ENCODE results near the gene FKBP10. TPM values are rescaled to one million over a fixed set of nuclear protein-coding genes. Genes with fewer than 3 reads are reported as not detected.

Gene FKBP10
- total RNA-seq, 2 experiments from 2014 or later, result 1.7 to 2.1 TPM

DNA sequence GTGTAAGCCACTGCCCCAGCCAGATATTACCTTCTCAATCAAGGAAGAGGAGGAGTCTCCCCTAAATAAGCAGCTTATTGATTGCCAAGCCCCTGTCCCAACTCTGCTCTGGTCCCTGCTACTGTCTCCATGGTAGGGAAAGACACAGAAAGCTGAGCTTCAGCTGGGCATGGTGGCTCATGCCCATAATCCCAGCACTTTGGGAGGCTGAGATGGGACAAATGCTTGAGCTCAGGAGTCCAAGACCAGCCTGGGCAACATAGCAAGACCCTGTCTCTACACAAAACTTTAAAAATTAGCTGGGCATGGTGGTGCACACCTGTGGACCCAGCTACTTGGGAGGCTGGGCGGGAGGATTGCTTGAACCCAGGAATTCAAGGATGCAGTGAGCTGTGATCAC is 32.9 kb upstream of the FKBP10 start:
- CTCF ChIA-PET, result interaction anchor here (0.7 to 1.0 kb wide), 2 partner anchors 9 to 19 kb away, joined by 3 read pairs; no protein-coding TSS in a partner anchor
- POLR2A ChIA-PET, result no interaction called here

DNA sequence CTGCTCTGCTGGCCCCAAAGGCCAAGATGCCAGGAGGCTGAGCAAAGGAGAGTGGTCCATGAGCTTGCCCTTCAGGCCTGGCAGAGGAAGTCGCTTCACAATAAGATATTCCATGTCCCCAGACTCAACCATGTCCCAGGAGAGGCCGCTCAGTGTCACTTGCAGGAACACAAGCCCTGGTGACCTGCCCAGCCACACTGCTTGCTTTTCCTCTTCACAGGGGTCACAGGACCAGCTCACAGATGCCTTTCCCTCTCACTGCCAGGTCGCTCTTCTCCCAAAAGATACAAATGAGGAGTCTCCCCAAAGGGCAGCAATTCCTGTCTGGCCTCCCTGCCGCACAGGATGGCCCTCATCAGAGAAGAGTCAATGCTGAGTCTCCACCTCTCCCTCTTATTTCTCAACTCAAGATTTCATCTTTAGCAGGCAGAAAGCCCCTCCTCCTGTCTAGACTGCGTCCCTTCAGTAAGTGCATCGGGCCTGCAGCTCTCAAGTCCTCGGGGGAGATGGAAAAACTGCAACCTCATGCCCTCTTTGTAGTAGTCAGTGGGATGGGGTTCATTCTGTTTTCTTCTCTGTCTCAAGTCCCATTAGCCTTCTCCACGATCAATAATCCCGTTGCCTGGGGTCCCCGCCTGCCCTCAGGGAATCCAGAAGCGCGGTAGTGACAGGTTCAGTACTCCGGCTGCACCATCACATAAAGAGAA is 31.2 kb upstream of the FKBP10 start:
- CTCF ChIA-PET, result no interaction called here
- POLR2A ChIA-PET, result interaction anchor here (0.7 kb wide), 1 partner anchor 17 kb away, joined by 3 read pairs; no protein-coding TSS in a partner anchor

DNA sequence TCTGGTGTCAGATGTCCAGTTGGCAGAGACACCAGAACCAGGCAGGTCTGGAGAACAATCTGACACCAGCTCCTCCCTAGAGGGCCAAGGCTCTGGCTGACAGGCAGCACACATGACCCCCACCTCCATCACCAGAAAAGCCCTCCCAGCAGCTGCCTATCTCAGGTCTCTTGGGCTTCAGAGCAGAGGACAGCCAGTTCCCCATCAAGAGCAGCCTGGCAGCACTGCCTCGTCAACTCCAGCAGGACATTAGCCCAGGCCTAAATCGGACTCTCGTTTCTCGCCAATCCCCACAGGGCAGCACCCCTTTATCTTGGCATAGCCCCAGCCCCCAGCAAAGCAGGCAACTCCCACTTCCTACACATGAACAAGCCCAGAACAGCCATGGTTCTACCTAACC is 30.7 kb upstream of the FKBP10 start:
- CTCF ChIA-PET, result interaction anchor here (0.7 kb wide), 1 partner anchor 246 kb away, joined by 4 read pairs; no protein-coding TSS in a partner anchor
- POLR2A ChIA-PET, result no interaction called here

DNA sequence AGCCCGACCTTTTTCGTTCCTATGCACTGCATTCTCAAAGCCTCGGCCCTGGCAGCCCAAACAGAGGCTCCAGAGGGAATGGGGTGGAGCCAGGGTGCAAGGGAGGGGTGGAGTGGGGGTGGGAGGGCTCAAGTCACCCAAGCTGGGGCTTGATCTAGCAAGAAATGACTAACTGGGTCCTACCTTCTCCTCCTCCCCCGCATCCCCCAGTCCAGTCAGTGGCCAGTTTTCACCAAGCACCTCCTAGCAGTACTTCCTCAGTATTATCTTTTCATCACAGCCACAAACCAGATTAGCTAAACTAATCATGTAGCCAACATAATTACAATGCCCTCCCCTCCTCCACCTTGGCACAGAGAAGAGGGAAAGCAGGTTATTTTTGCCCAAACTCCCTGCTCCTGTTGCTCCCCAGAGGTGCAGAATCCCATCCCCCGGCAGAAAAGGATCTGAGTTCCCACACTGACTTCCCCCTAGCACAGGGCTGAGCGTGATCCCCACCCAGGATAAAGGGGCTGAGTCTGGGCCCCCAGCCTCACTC is 28.5 kb upstream of the FKBP10 start:
- CTCF ChIA-PET, result interaction anchor here (0.7 to 1.0 kb wide), 2 partner anchors 17 to 27 kb away, joined by 3 read pairs; no protein-coding TSS in a partner anchor
- POLR2A ChIA-PET, result interaction anchor here (0.5 kb wide), 1 partner anchor 1394 kb away, joined by 4 read pairs; no protein-coding TSS in a partner anchor

DNA sequence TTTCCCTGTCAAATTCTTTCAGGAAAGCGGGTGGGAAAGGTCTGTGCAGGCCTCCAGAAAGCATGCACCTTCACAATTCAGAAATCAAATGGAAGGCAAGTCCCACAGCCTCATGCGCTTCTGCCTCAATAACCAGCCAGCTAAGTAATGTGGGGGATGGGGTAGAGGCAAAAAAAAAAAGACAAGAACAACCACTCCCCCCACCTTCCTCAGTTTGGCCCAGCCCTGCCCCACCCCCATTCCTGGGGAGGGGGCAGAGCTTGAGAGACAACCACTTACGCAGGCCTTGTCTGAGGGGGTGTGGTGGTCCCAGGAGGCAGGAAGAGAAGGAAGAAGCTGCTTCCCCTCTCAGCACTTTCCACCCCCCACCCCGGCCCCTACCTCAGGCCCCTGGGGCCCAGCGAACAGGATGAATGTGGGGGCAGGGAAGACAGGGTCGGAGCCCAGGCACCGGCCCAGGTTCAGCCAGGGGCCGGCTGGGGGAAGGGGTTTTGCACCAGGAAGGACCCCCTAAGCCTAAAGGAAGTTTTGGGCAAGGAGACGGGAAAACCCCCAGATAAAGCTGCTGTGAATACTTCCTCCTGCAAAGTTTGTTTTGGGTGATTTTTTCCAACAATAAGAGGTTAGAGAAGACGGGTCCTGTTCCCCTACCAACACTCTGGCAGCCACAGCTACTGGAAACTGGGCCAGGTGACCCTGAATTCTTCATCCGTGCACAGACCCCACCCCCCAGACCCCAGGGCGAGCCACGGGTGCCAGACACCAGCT is 27.5 kb upstream of the FKBP10 start:
- ChIA-PET CTCF (interaction anchor here (1.0 to 2.7 kb wide), 2 partner anchors 16 kb away, joined by 3 to 10 read pairs; no protein-coding TSS in a partner anchor), POLR2A (interaction anchor here (0.5 kb wide), 1 partner anchor 1393 kb away, joined by 4 read pairs; no protein-coding TSS in a partner anchor)

DNA sequence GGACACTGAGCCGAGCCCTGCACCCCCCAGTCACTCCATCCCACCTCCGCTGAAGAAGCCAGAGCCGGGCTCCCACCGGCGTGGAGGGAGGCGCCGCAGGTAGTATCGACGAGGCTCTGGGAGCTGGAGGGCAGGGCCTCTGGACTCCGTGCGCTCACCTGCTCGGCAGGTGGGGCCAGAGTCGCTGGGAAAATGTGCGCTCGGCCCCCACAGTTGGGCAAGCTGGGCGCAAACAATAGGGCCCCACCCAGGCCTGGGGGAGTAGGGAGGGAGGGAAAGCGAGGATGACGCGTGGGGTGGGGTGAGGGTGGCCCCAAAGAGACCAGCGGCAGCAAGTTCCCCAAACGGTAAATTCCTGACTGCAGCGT is 27.0 kb upstream of the FKBP10 start:
- CTCF ChIA-PET, result interaction anchor here (2.7 kb wide), 1 partner anchor 15 kb away, joined by 10 read pairs; no protein-coding TSS in a partner anchor
- POLR2A ChIA-PET, result no interaction called here

DNA sequence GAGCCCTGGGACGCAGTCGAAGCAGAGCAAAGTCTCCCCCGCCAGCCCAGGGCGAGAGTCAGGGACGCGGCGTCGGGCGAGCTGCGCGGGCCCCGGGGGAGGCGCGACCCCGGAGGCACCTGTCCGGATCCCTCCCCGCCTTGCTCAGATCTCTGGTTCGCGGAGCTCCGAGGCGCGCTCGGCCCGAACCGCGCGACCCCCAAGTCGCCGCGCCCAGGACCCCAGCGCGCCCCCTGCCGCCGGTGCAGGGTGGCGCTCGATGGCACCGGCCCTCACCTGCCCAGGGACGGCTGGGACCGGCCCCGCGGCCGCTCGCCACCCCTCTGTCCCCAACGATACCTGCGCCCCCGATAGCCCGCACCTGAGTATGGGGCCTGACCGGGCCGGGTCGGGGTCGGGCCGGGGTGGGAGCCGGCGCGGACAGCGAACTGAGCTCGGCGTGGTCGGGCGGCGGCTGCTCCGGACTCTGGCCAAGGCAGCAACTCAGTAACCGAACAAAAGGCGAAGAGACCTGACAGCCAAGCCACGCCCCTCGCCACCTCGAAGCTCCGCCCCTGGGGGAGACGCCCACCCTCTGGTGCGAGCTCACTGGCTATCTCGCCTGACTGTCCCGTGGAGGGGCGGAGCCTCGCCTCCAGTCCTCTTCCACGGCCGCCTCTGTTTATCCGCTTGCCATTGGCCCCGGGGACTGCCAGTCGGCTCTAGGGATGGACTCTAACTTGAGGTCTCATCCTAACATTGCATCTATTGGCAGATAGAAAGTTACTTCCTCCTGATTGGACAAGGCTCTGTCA is 26.4 kb upstream of the FKBP10 start, which contains the start of gene JUP:
Gene JUP, minus strand, starts transcription at position 485 of the 794 bp plus-strand sequence. CDS start 14,857 bp downstream, outside the sequence.
- ChIA-PET POLR2A (no interaction called here), CTCF (interaction anchor here (0.7 to 2.7 kb wide), 2 partner anchors 15 to 74 kb away, joined by 3 to 10 read pairs; no protein-coding TSS in a partner anchor)

DNA sequence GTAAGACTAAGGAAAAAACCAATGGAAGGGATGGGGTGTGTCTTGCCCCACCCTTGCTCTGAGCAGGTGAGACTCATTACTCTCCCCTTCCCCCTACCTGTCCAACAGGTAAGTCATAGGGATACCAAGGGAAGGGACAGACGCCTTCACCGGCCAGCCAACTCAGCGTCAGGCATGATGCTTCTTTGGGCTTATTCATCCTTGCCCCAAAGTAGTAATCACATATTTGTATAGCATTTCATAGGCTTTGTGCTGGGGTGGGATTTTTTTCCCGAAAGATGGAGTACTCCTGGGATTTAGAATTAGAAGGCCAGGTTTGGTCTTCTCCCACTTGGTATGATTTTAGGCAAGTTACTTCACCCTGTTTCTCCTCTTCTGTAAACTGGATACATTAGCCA is 25.8 kb upstream of the FKBP10 start:
- CTCF ChIA-PET, result interaction anchor here (0.5 to 2.7 kb wide), 3 partner anchors 14 to 117 kb away, joined by 3 to 10 read pairs (median 3); no protein-coding TSS in a partner anchor
- POLR2A ChIA-PET, result no interaction called here

DNA sequence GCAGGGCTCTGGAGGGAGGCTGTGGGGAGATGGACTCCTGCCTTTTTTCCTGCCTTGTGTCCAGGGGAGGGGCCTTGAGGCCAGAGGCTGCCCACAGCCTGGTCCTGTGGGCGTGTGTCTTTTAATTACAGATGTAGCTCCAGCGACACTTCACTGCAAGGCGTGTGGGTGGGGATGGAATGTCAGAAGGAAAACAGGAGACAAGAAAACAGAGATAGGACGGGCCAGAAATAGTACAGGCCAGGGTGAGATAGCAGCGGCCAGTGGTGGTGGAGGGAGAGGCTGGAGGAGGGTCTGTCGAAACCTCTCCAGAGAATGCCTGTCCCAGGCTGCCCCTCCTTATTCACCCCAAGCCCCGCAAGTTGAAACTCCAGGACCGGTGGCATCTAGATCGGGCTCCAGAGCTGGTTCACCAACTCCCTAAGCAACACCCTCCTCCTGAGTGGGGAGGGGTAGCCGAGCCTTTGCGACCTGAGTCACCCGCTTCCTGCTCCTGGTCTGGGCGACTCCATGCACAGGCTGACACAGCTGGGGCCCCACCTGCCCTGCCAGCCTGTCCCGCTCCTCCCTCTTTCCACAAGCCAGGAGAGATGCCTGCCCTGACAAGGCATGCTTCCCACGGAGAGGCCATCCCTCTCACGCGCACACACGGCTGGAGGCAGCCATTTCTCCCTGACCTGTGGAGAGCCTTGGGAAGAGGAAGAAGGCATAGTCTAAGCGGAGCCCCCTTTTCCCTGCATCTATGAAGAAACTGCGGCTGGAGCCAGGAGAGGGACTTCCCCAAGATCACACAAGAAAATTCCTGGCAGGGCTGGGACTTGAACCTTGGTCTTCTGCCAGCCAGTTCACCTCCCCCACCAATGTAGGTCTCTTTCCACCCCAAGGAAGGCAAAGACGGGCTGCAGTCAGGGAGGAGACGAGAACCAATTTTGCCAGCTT is 19.7 kb upstream of the FKBP10 start:
- POLR2A ChIA-PET, result no interaction called here
- CTCF ChIA-PET, result interaction anchor here (0.6 to 1.5 kb wide), 2 partner anchors 18 to 128 kb away, joined by 3 to 4 read pairs; partner anchors contain the start of gene P3H4

DNA sequence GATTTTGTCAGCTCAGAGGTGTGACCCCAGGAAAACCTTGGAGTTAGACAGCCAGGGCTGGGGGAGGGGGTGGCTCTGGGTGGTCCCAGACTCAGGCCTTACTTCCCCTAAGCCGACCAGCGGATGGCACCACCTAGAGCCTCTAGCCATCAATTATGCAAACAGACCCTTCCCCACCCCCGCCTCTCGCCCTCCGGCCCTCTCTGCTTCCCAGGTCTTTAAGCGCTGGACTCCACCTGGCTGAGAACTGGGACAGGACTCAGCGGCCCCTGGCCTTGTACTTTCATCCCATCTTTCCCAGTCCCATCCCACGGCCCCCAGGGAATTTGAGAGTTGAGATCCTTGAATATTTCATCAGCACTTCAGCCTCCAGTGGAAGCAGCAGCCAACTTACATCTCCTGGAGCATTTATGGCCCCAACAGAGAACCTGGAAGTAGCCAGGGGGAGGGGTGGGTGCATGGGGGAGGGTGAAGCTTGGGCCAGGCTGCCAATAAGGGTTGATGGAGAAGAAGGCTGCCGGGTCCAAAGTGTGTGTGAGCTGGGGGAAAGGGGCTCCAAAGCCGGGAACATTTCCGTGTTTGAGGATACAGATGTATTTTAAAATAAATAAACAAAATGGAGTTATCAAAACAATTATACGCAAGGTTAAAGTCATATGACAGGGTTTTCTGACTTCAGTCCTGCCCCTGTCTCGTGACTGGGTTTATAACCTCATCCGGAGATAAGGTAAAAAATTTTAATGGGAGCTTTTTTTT is 18.8 kb upstream of the FKBP10 start:
- ChIA-PET CTCF (interaction anchor here (0.6 to 1.5 kb wide), 2 partner anchors 18 to 127 kb away, joined by 3 to 4 read pairs; partner anchors contain the start of gene P3H4), POLR2A (no interaction called here)

DNA sequence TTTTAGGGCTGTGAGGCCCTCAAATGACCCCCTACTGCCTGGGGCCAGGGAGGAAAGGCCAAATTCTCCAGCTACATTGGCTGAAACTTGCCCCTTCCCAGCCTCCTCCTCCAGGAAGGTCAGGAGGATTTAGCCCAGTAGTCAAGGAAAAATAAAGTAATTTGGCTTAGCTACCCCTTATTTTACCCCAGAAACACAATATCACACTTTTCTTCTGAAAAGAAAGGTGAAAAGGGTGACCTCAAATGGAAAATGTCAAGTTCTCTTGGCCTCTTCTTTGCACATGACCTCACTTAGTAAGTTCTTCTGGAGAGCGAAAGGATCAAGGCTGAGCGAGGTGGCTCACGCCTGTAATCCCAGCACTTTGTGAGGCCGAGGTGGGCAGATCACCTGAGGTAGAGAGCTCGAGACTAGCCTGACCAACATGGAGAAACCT is 18.2 kb upstream of the FKBP10 start:
- ChIA-PET POLR2A (interaction anchor here (0.5 kb wide), 1 partner anchor 48 kb away, joined by 5 read pairs; no protein-coding TSS in a partner anchor), CTCF (interaction anchor here (1.5 kb wide), 1 partner anchor 17 kb away, joined by 4 read pairs; the partner anchor contains the start of gene P3H4)

DNA sequence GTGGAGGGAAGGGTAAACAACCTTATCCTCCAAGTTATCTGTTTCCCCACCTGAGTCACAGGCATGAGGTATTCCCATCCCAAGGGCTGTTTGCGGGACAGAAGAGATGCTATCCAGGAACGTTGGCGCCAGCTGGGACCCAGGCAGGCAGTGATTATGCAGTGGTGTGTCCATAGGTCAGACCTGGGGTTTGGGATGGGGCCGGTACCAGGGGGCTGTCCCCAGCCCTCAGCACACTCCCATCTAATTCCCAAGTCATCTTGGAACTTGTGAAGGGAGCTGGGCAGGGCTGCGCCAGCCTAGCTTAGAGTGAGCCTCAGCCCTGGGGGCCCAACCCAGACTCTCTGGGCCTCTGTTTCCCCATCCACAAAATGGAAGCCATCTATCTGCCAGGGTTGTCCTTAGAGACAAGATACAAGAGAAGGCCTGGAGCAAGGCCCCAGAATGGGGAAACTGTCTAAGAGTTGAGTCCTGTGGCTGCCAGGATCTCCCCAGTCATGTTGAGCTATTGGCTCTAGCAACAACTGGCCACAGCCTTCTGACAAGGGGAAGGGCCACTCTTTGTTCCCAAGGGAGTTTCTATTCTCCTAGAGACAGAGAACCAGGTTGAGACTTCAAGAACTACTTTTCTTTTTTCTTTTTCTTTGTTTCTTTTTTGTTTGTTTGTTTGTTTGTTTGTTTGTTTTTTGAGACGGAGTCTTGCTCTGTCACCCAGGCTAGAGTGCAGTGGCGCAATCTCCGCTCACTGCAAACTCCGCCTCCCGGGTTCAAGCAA is 16.5 kb upstream of the FKBP10 start:
- ChIA-PET CTCF (interaction anchor here (0.7 kb wide), 2 partner anchors 131 to 163 kb away, joined by 4 read pairs; no protein-coding TSS in a partner anchor), POLR2A (no interaction called here)

DNA sequence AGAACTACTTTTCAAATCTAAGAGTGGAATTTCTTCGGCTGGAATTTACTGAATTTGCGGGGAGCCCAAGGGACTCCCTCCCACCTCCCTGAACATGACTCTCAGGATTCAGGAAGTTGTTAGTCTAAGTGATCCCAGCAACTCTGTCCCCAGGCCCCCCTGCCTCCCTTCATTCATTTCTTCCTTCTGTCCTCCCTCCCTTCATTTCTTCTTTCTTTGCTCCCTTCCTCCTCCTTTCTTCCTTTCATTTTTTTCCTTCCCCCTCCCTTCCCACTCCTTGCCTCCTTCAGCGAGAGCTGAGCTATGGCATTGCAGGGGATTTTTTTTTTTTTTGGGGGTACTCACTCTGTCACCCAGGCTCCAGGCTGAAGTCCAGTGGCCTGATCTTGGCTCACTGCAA is 15.4 kb upstream of the FKBP10 start:
- ChIA-PET CTCF (interaction anchor here (0.6 kb wide), 1 partner anchor 811 kb away, joined by 5 read pairs; no protein-coding TSS in a partner anchor), POLR2A (no interaction called here)

DNA sequence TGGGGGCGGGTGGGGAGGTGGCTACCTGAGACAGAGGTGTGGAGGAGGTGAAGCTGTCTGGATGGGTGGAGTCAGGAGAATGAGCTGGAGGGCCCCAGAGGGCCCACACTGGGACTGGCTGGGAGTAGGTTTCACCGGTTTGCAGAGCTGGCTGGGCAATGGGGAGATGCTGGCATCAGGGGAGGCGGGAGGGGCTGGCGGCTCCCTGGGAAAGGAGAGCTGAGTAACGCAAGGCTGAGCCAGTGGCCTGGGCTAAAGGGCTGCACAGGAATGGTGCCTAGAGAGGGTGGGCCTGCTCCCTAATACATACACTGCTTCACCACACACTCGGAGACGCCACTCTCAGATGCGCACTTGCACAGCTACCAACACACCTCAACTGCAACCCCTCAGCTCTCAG is 13.4 kb upstream of the FKBP10 start:
- ChIA-PET POLR2A (no interaction called here), CTCF (interaction anchor here (1.0 kb wide), 1 partner anchor 62 kb away, joined by 5 read pairs; no protein-coding TSS in a partner anchor)

DNA sequence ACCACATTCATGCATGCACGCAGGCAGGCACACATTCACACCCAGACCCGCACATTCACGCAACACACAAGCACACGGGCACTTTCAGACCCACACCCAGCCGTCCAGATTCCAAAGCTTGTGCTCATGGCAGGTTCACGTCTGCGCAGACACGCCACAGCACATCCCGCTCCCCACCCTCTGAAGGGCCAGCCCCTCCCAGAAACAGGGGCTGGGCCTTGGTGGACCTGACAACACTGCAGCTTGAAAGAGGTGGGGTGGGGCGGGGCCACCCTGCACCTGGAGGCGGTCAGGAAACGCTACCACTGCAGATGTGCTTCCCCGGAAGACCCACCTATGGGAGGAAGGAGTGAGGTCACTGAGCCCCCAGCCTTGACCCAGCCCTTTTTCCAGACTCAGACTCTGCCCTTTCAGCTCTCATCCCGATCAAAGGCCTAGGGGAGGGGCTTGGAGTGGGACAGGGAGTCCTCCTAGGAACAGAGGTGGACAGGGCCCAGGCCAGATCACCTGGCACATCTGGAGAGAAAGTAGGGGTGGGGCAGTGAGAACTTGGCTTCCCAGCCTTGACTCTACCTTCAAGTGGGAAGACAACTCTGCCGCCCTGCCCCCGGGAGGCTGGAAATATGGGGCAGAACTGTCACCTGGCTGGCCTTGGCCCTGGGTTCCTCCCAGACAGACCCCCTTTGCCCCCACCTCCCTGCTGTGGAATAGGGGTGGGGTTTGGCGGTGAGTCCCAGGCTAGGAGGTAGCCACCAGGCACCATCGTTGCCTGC is 12.0 kb upstream of the FKBP10 start:
- POLR2A ChIA-PET, result no interaction called here
- CTCF ChIA-PET, result interaction anchor here (0.6 to 2.7 kb wide), 20 partner anchors 10 to 985 kb away, joined by 3 to 17 read pairs (median 4); partner anchors contain the start of genes JUP, KLHL10 and P3H4
